ENCODE measurements around the gene BCKDHB.
"Not testable (repeated sequence)": the region's sequence is repeated elsewhere in the genome, so short reads cannot be mapped to it uniquely, and the experiment has no call there.

BCKDHB gene

GRCh38 chr6:80106418-80107235 is at the start of gene BCKDHB:
Gene BCKDHB, plus strand, starts transcription at chr6:80106671. Its CDS starts 23 bp downstream, at chr6:80106694.
- peak within 1 kb of the TSS; percentile 66 to 79 for H3K9ac ChIP-seq (ENCODE audit: low read depth in 1 of 2, low read length in 2 of 2)
- no peaks in the 10 kb centered on the region for H3K9me3 ChIP-seq (ENCODE audit: control insufficient read depth in 1 of 2, low read length in 2 of 2)
- no peaks in the 10 kb centered on the region for H3K27me3 ChIP-seq (ENCODE audit: control insufficient read depth in 1 of 2, insufficient read depth in 2 of 2, low read length in 2 of 2)
- H3K4me1 ChIP-seq (ENCODE audit: control insufficient read depth in 1 of 2, insufficient read depth in 2 of 2, low read length in 2 of 2) = peaks cover 7% of the 10 kb centered on the region in 2 donors
- peak within 1 kb of the TSS; percentile 90 to 92 for H3K4me3 ChIP-seq (ENCODE audit: low read depth in 1 of 2, low read length in 2 of 2)
- no peaks in the 10 kb centered on the region for H3K36me3 ChIP-seq (ENCODE audit: control insufficient read depth in 1 of 2, insufficient read depth in 2 of 2, low read length in 2 of 2)
- H3K27ac ChIP-seq (ENCODE audit: low read depth, low read length) = peak within 1 kb of the TSS; percentile 49

- Histone ChIP-seq H3K36me3 (ENCODE audit: control insufficient read depth in 1 of 2, insufficient read depth in 2 of 2, low read length in 2 of 2) (no peaks in the 10 kb centered on the region), H3K4me3 (ENCODE audit: low read depth in 1 of 2, low read length in 2 of 2) (no peak overlapping the region), H3K27ac (ENCODE audit: low read depth, low read length) (no peak overlapping the region), H3K9ac (ENCODE audit: low read depth in 1 of 2, low read length in 2 of 2) (no peak overlapping the region), H3K4me1 (ENCODE audit: control insufficient read depth in 1 of 2, insufficient read depth in 2 of 2, low read length in 2 of 2) (no peaks in the 10 kb centered on the region), H3K9me3 (ENCODE audit: control insufficient read depth in 1 of 2, low read length in 2 of 2) (no peaks in the 10 kb centered on the region), H3K27me3 (ENCODE audit: control insufficient read depth in 1 of 2, insufficient read depth in 2 of 2, low read length in 2 of 2) (no peaks in the 10 kb centered on the region)
Observed at GRCh38 chr6:80060774-80061173, 45.7 kb upstream of the BCKDHB start.

GRCh38 chr6:80068146-80068545 is 38.3 kb upstream of the BCKDHB start:
- not testable (repeated sequence) for H3K27me3 ChIP-seq (ENCODE audit: control insufficient read depth in 1 of 2, insufficient read depth in 2 of 2, low read length in 2 of 2); H3K4me1 ChIP-seq (ENCODE audit: control insufficient read depth in 1 of 2, insufficient read depth in 2 of 2, low read length in 2 of 2); H3K4me3 ChIP-seq (ENCODE audit: low read depth in 1 of 2, low read length in 2 of 2); H3K27ac ChIP-seq (ENCODE audit: low read depth, low read length); H3K9me3 ChIP-seq (ENCODE audit: control insufficient read depth in 1 of 2, low read length in 2 of 2); H3K9ac ChIP-seq (ENCODE audit: low read depth in 1 of 2, low read length in 2 of 2); H3K36me3 ChIP-seq (ENCODE audit: control insufficient read depth in 1 of 2, insufficient read depth in 2 of 2, low read length in 2 of 2)

GRCh38 chr6:80070431-80070830 is 36.0 kb upstream of the BCKDHB start:
- not testable (repeated sequence) for H3K27ac ChIP-seq (ENCODE audit: low read depth, low read length); H3K4me3 ChIP-seq (ENCODE audit: low read depth in 1 of 2, low read length in 2 of 2); H3K27me3 ChIP-seq (ENCODE audit: control insufficient read depth in 1 of 2, insufficient read depth in 2 of 2, low read length in 2 of 2); H3K9me3 ChIP-seq (ENCODE audit: control insufficient read depth in 1 of 2, low read length in 2 of 2); H3K9ac ChIP-seq (ENCODE audit: low read depth in 1 of 2, low read length in 2 of 2); H3K4me1 ChIP-seq (ENCODE audit: control insufficient read depth in 1 of 2, insufficient read depth in 2 of 2, low read length in 2 of 2); H3K36me3 ChIP-seq (ENCODE audit: control insufficient read depth in 1 of 2, insufficient read depth in 2 of 2, low read length in 2 of 2)

- no peaks in the 10 kb centered on the region for H3K36me3 ChIP-seq (ENCODE audit: control insufficient read depth in 1 of 2, insufficient read depth in 2 of 2, low read length in 2 of 2)
- H3K9ac ChIP-seq (ENCODE audit: low read depth in 1 of 2, low read length in 2 of 2) = no peak overlapping the region
- H3K9me3 ChIP-seq (ENCODE audit: control insufficient read depth in 1 of 2, low read length in 2 of 2) = no peaks in the 10 kb centered on the region
- no peaks in the 10 kb centered on the region for H3K4me1 ChIP-seq (ENCODE audit: control insufficient read depth in 1 of 2, insufficient read depth in 2 of 2, low read length in 2 of 2)
- no peaks in the 10 kb centered on the region for H3K27me3 ChIP-seq (ENCODE audit: control insufficient read depth in 1 of 2, insufficient read depth in 2 of 2, low read length in 2 of 2)
- no peak overlapping the region for H3K4me3 ChIP-seq (ENCODE audit: low read depth in 1 of 2, low read length in 2 of 2)
- no peak overlapping the region for H3K27ac ChIP-seq (ENCODE audit: low read depth, low read length)
Observed at GRCh38 chr6:80077067-80077466, 29.4 kb upstream of the BCKDHB start.

GRCh38 chr6:80088637-80089036 is 17.8 kb upstream of the BCKDHB start:
- no peaks in the 10 kb centered on the region for H3K36me3 ChIP-seq (ENCODE audit: control insufficient read depth in 1 of 2, insufficient read depth in 2 of 2, low read length in 2 of 2)
- H3K27me3 ChIP-seq (ENCODE audit: control insufficient read depth in 1 of 2, insufficient read depth in 2 of 2, low read length in 2 of 2) = peaks cover 0 to 3% of the 10 kb centered on the region in 2 donors
- H3K9ac ChIP-seq (ENCODE audit: low read depth in 1 of 2, low read length in 2 of 2) = no peak overlapping the region
- no peaks in the 10 kb centered on the region for H3K4me1 ChIP-seq (ENCODE audit: control insufficient read depth in 1 of 2, insufficient read depth in 2 of 2, low read length in 2 of 2)
- H3K4me3 ChIP-seq (ENCODE audit: low read depth in 1 of 2, low read length in 2 of 2) = no peak overlapping the region
- H3K27ac ChIP-seq (ENCODE audit: low read depth, low read length) = no peak overlapping the region
- H3K9me3 ChIP-seq (ENCODE audit: control insufficient read depth in 1 of 2, low read length in 2 of 2) = no peaks in the 10 kb centered on the region

- Histone ChIP-seq H3K36me3 (ENCODE audit: control insufficient read depth in 1 of 2, insufficient read depth in 2 of 2, low read length in 2 of 2) (no peaks in the 10 kb centered on the region), H3K27me3 (ENCODE audit: control insufficient read depth in 1 of 2, insufficient read depth in 2 of 2, low read length in 2 of 2) (peaks cover 0 to 3% of the 10 kb centered on the region in 2 donors), H3K4me3 (ENCODE audit: low read depth in 1 of 2, low read length in 2 of 2) (no peak overlapping the region), H3K27ac (ENCODE audit: low read depth, low read length) (no peak overlapping the region), H3K9ac (ENCODE audit: low read depth in 1 of 2, low read length in 2 of 2) (no peak overlapping the region), H3K4me1 (ENCODE audit: control insufficient read depth in 1 of 2, insufficient read depth in 2 of 2, low read length in 2 of 2) (no peaks in the 10 kb centered on the region), H3K9me3 (ENCODE audit: control insufficient read depth in 1 of 2, low read length in 2 of 2) (no peaks in the 10 kb centered on the region)
Observed at GRCh38 chr6:80091506-80091905, 15.0 kb upstream of the BCKDHB start.

GRCh38 chr6:80094017-80094416 is 12.5 kb upstream of the BCKDHB start:
- no peaks in the 10 kb centered on the region for H3K9me3 ChIP-seq (ENCODE audit: control insufficient read depth in 1 of 2, low read length in 2 of 2)
- H3K4me3 ChIP-seq (ENCODE audit: low read depth in 1 of 2, low read length in 2 of 2) = no peak overlapping the region
- peaks cover 0 to 3% of the 10 kb centered on the region in 2 donors for H3K27me3 ChIP-seq (ENCODE audit: control insufficient read depth in 1 of 2, insufficient read depth in 2 of 2, low read length in 2 of 2)
- no peaks in the 10 kb centered on the region for H3K4me1 ChIP-seq (ENCODE audit: control insufficient read depth in 1 of 2, insufficient read depth in 2 of 2, low read length in 2 of 2)
- H3K27ac ChIP-seq (ENCODE audit: low read depth, low read length) = no peak overlapping the region
- H3K36me3 ChIP-seq (ENCODE audit: control insufficient read depth in 1 of 2, insufficient read depth in 2 of 2, low read length in 2 of 2) = no peaks in the 10 kb centered on the region
- H3K9ac ChIP-seq (ENCODE audit: low read depth in 1 of 2, low read length in 2 of 2) = no peak overlapping the region

- no peak overlapping the region for H3K9ac ChIP-seq (ENCODE audit: low read depth in 1 of 2, low read length in 2 of 2)
- H3K4me1 ChIP-seq (ENCODE audit: control insufficient read depth in 1 of 2, insufficient read depth in 2 of 2, low read length in 2 of 2) = no peaks in the 10 kb centered on the region
- no peaks in the 10 kb centered on the region for H3K9me3 ChIP-seq (ENCODE audit: control insufficient read depth in 1 of 2, low read length in 2 of 2)
- H3K4me3 ChIP-seq (ENCODE audit: low read depth in 1 of 2, low read length in 2 of 2) = no peak overlapping the region
- H3K27ac ChIP-seq (ENCODE audit: low read depth, low read length) = no peak overlapping the region
- peaks cover 0 to 3% of the 10 kb centered on the region in 2 donors for H3K27me3 ChIP-seq (ENCODE audit: control insufficient read depth in 1 of 2, insufficient read depth in 2 of 2, low read length in 2 of 2)
- no peaks in the 10 kb centered on the region for H3K36me3 ChIP-seq (ENCODE audit: control insufficient read depth in 1 of 2, insufficient read depth in 2 of 2, low read length in 2 of 2)
Observed at GRCh38 chr6:80095600-80095999, 10.9 kb upstream of the BCKDHB start.

- Histone ChIP-seq H3K27me3 (ENCODE audit: control insufficient read depth in 1 of 2, insufficient read depth in 2 of 2, low read length in 2 of 2) (no peaks in the 10 kb centered on the region), H3K36me3 (ENCODE audit: control insufficient read depth in 1 of 2, insufficient read depth in 2 of 2, low read length in 2 of 2) (no peaks in the 10 kb centered on the region), H3K9me3 (ENCODE audit: control insufficient read depth in 1 of 2, low read length in 2 of 2) (no peaks in the 10 kb centered on the region), H3K4me3 (ENCODE audit: low read depth in 1 of 2, low read length in 2 of 2) (no peak overlapping the region), H3K4me1 (ENCODE audit: control insufficient read depth in 1 of 2, insufficient read depth in 2 of 2, low read length in 2 of 2) (no peaks in the 10 kb centered on the region), H3K9ac (ENCODE audit: low read depth in 1 of 2, low read length in 2 of 2) (no peak overlapping the region), H3K27ac (ENCODE audit: low read depth, low read length) (no peak overlapping the region)
Observed at GRCh38 chr6:80098392-80098791, 8.1 kb upstream of the BCKDHB start.
